NCI-H2081 (cell line): ENCODE results near the gene RTP5.

ENCODE experiments used
- DNase-seq, 2 experiments: peaks; one replicate each; lab custom pipeline; 2025; lab: John Stamatoyannopoulos, UW

The RTP5 gene

DNA sequence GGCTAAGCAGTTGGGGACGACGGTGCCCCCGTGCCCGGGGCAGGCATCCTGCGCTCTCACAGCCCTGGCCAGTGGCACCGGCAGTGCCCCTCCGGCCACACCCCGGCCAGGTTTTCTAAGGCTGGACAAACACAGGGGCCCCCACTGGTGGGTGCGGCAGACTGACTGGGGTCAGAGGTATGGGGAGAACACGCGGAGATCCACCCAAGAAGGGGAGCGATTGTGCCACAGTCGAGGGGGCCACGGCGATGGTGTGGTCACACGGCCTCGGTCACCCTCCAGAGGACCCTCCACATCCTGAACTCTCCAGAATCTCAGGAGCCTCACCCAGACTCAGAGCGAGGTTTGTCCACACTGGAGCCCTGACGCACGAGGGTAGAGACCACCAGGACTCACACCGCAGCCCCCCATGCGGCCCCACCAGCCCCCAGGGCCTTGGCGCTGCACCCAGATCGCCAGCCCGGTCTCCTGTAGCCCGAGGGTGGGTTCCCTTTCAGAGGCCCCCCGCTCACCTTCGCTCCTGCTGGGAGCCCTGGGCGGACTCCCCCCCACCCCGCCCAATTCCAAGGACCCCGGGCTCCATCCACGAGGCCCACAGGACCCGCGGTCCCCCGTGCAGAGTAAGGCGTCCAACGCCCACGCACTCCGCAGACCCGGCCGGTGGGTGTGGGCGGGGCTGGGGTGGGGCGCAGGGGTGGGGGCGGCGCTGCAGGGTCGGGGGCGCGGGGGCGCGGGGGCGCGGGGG is 26.0 kb upstream of the RTP5 start:
- DNase-seq, result no peak

DNA sequence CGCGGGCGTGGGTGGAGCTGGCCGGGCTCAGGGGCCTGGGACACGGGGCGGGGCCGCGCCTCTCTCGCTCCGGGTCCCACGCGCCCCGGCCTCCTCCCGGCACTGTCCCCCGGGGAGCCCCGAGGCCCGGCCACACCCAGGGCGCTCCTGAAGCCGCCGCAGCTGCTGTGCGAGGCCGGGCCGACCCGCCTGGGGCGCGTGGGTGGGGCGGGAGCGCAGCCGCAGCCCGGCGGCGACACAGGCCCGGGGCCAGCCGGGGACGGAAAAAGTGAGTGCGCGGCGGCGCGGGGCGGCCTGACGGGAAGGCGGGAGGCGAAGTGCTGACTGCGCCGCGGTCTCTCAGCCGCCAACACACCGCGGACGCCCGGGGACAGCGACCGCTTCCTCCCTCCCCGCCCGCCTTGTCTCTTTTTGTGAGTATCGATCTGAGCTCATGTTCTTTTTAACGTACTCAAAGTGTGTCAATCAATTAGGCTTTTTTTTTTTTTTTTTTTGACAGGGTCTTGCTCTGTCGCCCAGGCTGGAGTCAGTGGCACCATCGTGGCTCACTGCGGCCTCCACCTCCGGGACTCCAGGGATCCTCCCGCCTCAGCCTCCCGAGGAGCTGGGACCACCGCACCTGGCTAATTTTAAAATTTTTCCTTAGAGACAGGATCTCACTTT is 25.3 kb upstream of the RTP5 start:
- DNase-seq, result peak; percentile 22 to 23

DNA sequence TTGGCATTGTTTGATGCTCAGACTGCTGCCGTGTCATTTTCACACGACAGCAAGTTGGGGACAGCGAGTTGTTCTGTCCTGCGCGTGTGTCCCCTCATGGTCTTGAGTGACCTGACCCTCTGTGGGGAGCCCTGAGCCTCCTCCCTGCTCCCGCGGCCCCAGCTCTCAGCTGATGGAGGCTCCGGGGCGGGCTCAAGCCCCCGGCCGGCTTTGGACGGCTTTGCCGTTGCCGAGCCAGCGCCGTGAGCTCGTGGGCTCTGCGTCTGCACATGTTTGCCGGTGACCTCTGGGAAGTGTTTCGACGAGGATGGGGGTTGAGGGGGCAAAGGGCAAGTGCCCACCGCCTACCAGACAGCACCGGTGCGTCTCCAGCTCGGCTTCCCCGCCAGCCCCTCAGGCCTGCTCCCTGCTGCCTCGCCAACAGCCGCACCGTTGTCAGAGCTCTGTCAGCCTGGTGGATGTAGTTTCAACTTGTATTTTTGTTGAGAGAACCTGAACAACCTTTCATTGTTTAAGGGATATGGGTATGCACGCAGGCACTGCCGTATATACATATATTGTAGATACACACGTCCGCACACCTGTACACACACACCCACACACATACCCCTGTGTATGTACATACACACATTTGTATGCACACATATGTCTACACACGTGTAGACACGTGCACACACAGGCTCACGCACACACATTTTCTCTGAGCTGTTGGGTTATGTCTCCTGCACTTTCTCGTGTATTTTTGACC is 24.5 kb upstream of the RTP5 start:
- DNase-seq, result no peak

DNA sequence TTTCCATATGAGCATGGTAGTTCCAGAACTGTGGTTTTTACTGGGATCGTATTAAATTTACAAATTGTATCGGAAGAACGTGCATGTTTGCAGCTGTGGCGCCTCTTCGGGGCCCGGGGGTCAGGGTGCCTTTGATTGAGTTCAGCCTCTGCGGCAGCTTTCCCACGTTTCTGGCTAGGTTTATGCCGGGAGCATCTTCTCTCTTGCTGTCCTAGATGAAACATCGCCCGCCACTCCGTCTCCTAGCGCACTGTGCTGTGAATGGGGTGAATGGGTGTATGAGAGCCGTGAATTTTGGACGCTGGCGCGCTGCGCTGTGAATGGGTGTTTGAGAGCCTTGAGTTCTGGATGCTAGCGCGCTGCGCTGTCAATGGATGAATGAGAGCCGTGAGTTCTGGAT is 23.1 kb upstream of the RTP5 start:
- no peak for DNase-seq

DNA sequence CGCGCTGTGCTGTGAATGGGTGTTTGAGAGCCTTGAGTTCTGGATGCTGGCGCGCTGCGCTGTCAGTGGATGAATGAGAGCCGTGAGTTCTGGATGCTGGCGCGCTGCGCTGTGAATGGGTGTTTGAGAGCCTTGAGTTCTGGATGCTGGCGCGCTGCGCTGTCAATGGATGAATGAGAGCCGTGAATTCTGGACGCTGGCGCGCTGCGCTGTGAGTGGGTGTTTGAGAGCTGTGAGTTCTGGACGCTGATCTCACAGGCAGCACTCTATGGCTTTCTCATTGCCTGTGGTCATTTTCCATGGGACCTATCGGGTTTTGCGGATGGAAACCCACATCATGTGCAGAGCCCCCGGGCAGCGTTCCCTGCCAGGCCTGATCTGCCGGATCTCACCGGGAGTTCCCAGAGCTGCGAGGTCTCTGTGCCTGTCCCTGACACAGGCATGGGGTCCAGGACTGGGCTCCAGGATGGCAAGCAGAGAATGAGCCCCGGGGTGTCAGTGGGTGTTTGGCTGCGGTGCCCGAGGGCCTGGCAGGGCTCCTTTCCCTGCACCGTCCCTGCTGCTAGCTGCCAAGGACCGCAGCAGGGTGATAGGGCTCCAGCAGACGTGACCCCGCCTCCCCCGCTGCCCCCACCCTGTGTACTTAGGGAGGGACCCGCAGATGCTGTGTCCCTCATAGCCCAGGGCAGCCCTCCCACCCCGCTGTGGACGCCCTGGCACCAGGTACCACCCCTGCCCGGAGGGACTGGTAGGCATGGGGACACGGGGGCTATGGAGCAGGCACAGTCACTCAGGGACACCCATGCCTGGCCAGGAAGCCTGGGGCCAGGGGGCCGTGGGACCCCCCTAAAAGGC is 20.5 kb upstream of the RTP5 start:
- no peak for DNase-seq

DNA sequence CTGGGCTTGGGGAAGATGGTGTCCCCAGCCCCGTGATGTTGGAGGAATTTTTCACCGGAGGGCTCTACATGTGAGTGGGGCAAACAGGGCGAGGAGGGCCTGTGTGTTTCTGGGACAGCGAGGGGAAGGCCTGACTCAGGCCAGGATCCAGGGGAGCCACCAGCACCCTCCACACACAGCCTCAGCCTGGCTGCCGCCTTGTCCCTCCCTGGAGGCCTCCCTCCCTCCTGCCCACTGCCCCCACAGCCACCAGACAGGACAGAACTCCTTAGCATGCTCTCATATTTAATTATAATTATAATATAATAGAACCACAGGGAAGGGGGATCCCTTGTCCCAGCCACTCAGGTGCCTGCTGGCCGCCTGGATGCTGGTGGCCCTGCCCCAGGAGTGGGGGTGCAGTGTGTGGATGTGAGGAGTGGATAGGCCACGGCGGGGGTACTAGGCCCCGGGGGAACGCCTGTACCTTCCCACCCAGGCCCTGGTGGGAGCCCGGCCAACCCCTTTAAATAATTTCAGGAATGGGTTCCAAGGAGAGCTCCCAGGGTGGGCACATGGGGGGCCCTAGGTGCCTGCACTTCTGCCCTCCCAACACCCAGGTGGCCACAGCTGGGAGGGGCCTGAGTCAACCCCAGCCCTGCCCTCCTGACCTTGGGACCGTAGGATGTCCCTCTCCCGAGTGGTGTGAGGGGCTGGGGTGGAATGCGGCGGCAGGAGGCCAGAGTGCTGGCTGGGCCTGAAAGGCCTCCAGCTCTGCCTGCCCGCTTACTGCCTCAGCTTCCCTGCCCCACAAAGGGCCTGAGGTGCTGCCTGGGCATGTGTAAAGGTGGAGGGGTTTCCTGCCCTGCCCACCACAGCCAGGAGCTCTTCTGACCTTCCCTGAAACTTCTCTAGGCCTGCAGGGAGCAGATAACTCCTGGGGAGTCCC is 19.6 kb upstream of the RTP5 start:
- no peak for DNase-seq

DNA sequence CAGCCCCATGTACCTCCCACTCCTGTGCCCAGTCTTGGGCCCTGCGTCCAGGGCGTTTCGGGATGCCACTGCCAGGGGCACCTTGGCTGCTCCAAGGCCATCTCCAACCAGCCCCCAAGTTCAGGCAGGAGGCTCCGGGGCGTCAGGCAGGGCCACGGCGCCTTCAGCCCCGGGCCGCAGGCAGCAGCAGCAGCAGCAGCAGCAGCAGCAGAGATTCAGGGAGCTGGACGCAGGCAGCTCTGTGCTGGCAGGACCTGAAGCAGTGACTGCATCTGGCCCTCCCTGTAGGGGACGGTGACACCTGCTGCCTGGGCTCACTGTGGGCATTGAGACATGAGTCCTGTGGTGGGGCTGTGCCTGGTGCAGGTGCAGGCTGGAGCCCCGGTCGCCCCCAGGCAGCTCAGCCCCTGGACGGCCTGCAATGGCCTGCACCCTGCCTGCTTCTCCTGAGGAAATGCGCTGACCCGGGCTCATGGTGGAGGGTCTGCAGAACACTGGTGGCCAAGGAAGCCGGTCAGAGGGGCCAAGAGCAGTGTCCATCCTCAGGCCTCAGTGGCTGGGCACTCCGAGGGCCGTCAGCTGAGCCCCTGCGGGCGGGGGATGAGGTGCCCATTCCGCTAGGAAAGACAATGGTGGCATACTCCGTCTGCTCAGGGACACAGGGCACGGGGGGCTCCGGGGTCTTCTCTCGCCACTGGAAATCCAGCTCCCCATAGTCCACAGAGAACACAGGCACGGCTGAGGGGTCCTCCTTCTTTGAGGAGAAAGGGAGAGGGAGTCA is 18.8 kb upstream of the RTP5 start:
- no peak for DNase-seq

DNA sequence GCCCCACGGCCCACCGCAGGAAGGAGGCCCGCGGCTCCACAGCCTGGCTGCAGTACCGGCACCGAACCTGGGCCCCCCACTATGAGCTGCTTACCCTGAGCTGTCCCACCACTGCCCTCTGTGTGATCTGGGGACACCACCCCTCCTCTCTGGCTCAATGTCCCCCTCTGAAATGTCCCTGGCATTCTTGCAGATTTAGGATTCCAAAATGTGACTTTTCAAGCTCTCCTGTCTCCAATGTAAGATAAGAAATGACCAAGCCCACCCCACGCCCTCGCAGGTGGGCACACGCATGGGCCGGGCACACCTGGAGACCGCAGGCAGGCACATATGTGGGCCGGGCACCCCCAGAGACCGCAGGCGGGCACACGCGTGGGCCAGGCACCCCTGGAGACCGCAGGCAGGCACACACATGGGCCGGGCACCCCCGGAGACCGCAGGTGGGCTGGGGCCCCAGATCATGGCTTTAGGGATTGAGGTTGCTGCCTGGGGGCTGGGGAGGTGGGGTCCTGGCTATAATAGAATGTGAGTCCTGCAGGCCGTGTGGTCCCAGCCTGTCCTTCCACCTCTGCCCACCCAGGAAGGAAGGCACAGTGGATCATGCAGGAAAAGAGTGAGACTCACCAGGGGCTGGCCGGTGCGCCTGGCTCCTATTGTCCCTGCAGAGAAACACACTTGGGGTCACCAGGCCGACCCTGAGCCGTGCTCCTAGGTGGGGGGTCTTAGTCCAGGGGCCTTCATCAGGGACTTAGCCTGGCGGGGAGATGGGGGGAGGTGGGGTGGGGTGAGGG is 18.0 kb upstream of the RTP5 start:
- DNase-seq, result no peak

DNA sequence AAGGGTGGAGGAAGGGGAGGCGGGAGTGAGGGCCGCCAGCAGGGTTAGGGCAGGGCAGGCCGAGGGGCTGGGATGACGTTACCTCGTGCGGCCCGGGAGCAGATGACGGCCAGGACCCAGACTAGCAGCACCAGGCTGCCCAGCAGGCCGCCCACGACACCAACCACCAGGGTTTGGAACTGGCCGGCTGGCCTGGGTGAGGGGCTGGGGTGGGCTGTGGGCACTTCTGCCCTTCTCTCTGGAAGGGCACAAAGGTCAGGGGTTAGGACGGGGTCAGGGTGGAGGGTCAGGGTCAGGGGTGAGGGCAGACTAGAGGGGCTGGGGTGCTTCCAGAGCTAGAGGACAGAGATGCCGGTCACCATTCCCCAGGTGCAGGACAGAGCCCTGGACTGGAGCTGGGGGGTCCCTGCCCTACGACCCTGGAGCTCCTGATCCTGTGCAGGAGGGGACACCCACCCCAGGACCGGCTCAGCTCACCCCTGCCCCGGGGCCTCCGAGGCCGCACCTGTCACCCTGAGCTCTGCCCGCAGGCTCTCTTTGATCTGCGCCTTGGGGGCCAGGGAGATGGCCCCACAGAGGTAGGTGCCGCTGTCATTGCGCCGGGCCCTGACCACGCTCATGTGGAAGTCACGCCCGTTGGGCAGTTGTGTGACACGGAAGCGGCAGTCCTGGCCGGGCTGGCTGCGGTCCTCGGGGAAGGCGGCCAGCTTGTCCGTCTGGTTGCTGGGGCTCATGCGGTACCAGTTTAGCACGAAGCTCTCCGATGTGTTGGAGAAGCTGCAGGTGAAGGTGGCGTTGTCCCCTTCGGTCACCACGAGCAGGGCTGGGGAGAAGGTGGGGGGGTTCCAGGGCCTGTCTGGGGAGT is 17.2 kb upstream of the RTP5 start:
- DNase-seq, result no peak

DNA sequence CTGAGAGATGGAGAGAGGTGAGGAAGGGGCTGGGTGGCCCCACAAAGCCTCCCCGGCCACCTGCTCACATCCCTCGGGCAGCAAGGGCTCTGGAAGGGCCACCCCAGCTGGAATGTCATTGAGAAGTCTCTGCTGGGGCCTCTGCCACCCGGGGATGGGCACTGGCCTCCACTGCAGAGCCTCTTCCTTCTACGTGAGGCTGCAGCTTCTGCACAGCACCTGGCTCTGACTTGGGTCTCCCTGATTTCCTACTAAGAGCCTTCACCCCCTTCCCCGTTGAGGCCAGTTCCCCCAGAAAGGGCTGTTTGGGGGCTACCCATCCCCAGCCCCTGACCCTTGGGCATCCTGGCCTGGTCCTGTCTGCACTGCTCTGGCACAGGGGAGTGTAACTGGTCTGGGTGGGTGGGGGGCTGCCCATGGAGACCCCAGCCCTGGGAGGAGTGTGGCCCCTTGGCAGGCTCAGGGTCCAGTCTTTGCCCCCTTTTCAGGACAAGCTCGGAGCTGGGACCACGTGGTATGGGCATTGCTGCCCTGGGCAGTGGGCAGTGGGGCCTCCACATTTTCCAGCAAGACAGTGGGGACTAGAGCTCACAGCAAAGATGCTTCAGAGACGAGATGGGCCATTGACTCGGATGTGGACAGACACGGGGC is 16.4 kb upstream of the RTP5 start:
- no peak for DNase-seq

DNA sequence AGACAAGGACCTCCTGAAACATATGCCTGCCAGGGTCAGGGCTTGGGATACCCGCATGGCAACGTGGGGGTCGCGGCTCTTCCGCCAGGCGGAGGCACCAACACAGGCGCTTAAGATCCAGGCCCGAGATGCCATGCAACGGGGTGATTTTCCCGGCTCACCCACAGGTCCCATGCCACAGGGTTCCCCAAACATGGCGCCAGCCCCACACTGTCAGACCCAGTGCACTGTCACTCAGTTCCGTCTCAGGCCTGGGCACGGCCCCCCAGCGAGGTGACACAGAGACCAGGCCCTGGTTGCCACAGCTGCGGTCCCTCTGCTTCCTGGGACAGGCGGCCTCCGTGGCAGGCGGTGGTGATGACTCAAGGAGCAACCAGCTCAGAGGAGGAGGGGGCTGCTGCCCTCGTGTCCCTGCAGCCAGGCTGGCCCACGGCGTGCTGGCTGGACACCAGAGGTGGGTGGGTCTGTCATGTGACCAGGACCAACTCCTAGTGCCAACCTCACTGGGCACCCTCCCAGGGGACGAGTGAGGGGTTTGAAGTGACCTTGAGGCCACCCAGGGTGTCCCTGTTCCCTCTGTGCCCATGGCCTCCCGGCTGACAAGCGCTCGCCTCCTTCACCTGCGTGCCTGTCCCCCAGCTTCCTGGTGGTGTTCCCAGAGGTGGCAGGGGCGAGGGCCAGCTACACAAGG is 15.7 kb upstream of the RTP5 start:
- no peak for DNase-seq

DNA sequence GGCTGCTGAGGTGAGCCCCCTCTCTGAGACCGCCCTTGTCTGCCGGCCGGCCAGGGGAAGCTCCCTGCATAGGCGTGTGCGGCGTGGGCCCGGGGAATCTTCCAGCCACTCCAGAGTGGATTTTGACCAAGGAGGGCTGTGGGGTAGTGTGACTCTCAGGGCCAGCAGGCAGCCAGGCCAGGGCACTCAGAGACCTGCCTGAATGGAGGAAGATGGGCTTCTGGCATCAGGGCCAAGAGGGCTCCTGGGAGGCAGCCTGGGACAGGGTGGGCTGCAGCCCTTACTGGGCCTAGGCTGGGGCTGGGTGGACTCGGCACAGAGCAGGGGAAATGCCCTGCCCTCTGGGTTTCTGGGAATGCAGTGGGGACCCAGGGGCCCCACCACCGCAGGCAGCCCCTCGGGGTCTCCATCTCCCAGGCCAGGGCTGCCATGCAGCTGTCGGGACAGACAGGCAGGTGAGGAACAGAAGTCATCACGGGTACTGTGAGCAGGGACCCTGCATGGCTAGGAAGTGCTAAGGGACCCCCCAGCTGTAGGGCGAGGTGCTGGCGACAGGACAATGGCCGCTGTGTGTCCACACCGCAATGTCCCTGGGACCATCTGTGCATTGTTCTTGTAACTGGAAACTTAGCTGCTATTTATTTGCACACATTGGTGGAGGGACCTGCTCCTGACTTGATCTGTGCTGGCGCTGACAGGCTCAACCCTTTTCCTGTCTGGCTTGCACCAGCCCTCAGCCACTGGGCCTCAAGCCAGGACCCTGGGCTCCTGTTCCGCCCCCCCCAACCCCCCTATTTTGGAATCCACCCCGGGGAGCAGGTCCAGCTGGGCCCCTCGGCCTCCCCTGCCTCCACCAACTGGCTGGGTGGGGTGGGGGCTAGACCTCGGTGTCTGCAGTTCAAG is 14.9 kb upstream of the RTP5 start:
- no peak for DNase-seq

DNA sequence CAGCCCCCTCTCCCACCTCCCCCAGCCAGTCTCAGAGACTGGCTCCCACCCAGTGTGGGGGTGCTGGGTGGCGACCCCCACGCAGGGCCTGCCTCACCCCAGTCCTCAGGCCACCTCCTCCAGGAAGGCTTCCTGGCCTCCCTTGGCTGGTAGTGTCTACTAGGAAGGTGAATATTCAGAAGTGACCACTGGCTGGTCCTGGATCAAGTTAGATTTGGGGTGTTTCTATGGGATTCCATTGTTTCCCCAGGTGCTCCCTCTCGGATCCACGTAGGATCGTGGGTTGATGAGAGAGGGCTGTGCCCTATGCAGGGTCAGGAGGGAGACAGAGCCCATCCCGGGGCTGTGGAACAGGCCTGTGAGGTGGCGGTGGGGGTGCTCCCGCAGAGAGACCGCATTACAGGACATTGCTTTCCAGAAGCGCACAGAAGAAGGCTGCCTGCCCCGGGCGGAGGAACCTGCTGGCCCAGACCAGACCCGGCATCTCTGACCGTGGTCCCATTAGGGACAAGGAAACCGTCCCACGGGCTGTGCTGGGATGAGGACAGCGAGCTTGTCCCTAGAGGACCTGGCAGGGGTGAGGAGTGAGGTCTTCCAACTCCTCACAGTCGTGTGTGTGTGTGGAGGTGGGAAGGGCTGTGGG is 14.2 kb upstream of the RTP5 start:
- DNase-seq, result no peak

DNA sequence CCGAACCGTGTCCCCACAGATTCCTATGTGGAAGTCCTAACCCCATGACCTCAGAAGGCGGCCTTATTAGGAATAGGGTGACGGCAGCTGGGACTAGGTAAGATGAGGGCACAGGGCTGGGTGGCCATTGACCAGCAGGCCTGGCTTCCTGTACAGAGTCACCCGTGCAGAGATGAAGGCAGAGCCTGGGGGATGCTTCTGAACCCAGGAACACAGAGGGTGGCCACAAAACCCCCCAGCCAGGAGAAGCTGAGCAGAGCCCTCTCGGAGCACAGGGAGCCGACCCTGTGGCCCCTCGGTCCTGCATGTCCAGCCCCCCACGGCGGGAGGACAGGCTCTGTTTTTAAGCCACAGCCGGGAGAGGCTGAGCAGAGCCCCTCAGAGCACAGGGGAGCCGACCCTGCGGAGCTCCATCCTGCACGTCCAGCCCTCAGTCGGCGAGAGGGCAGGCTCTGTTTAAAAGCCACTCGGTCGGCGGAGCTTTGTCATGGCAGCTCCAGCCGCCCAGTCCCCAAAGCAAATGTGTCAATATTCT is 13.6 kb upstream of the RTP5 start:
- DNase-seq, result no peak

DNA sequence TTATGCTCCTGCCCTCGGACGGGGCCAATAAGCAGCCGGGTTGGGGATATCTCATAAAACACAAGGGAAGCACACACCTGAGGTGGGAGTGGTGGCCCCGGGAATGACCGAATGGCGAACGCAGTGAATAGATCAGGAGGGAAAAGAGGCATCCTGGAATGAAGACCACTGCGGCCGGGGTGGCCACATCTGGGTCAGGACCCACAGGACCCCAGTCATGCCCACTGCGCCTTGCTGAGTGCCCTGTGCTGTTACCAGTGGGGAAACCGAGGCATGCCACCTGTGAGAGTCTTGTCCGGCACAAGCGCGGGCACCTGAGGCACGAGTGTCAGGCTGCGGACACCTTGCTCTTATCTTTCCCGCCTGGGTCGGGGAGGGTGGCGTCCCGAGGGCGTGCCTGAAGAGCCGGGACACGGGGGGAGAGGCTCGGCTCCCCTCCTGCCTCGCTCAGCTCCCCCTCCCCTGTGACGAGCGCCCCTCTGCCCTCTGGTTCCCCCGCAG is 12.4 kb upstream of the RTP5 start:
- no peak for DNase-seq
